HG02623 (cell line): Measurements from ENCODE around the gene FUT8.
"Not testable (repeated sequence)": the region's sequence is repeated elsewhere in the genome, so short reads cannot be mapped to it uniquely, and the experiment has no call there.

Source experiments
- ATAC-seq: cut with Tn5 transposase; IDR thresholded peaks from one replicate; pipeline ENCODE4 v1.9.1; 2021; ENCODE audit warnings: moderate library complexity; ENCODE audit not compliant: unreplicated experiment

The FUT8 gene

GRCh38 chr14:65604535-65604934 lies 192.0 kb downstream of the FUT8 start:
- ATAC-seq, result no peak

GRCh38 chr14:65604936-65605335 lies 192.4 kb downstream of the FUT8 start:
- no peak for ATAC-seq

- no peak for ATAC-seq
These were observed 193.9 kb downstream of the FUT8 start for GRCh38 chr14:65606460-65606859.

- no peak for ATAC-seq
These were observed 200.7 kb downstream of the FUT8 start for GRCh38 chr14:65613131-65613650.

- no peak for ATAC-seq
These were observed 206.5 kb downstream of the FUT8 start for GRCh38 chr14:65618996-65619395.

- no peak for ATAC-seq
These were observed 207.7 kb downstream of the FUT8 start for GRCh38 chr14:65620195-65620594.

GRCh38 chr14:65622703-65623102 lies 210.2 kb downstream of the FUT8 start:
- ATAC-seq, result no peak

- ATAC-seq, result no peak
These were observed 211.2 kb downstream of the FUT8 start for GRCh38 chr14:65623759-65624158.

GRCh38 chr14:65627315-65627714 lies 214.8 kb downstream of the FUT8 start:
- ATAC-seq, result no peak

- no peak for ATAC-seq
These were observed 216.1 kb downstream of the FUT8 start for GRCh38 chr14:65628664-65629063.

GRCh38 chr14:65631040-65631439 lies 218.5 kb downstream of the FUT8 start:
- no peak for ATAC-seq

- ATAC-seq, result no peak
These were observed 220.0 kb downstream of the FUT8 start for GRCh38 chr14:65632487-65632886.

GRCh38 chr14:65633666-65634065 lies 221.1 kb downstream of the FUT8 start:
- ATAC-seq, result not testable (repeated sequence)

- peak; percentile 66 for ATAC-seq
These were observed 225.2 kb downstream of the FUT8 start for GRCh38 chr14:65637780-65638179.

- no peak for ATAC-seq
These were observed 226.7 kb downstream of the FUT8 start for GRCh38 chr14:65639216-65639615.

- no peak for ATAC-seq
These were observed 238.3 kb downstream of the FUT8 start for GRCh38 chr14:65650826-65651225.

- no peak for ATAC-seq
These were observed 244.0 kb downstream of the FUT8 start for GRCh38 chr14:65656554-65656953.

GRCh38 chr14:65658202-65658601 lies 245.7 kb downstream of the FUT8 start:
- no peak for ATAC-seq

GRCh38 chr14:65661865-65662264 lies 249.3 kb downstream of the FUT8 start:
- ATAC-seq, result no peak

- ATAC-seq, result no peak
These were observed 251.9 kb downstream of the FUT8 start for GRCh38 chr14:65664436-65664835.

- no peak for ATAC-seq
These were observed 264.0 kb downstream of the FUT8 start for GRCh38 chr14:65676361-65677014.

- no peak for ATAC-seq
These were observed 273.0 kb downstream of the FUT8 start for GRCh38 chr14:65685572-65685971.

GRCh38 chr14:65686761-65687160 lies 274.2 kb downstream of the FUT8 start:
- ATAC-seq, result no peak
